Duodenal mucosa (tissue), 2 donors: ENCODE results near the gene AP2B1.
"Not testable (repeated sequence)": the region's sequence is repeated elsewhere in the genome, so short reads cannot be mapped to it uniquely, and the experiment has no call there.

ENCODE experiments used
- H3K27ac ChIP-seq: one replicate; pipeline ENCODE4 v1.7.0; 2013; ENCODE audit warnings: low read depth, low read length
- H3K27me3 ChIP-seq, 2 donors: one replicate each; pipeline ENCODE4 v1.7.0; 2013; ENCODE audit warnings: low read length in 2 of 2, control low read depth in 1 of 2; ENCODE audit not compliant: insufficient read depth in 2 of 2, control insufficient read depth in 1 of 2
- H3K36me3 ChIP-seq, 2 donors: one replicate each; pipeline ENCODE4 v1.7.0; 2013; ENCODE audit warnings: low read length in 2 of 2, control low read depth in 1 of 2; ENCODE audit not compliant: insufficient read depth in 2 of 2, control insufficient read depth in 1 of 2
- H3K4me1 ChIP-seq, 2 donors: one replicate each; pipeline ENCODE4 v1.7.0; 2013; ENCODE audit warnings: low read length in 2 of 2, control low read depth in 1 of 2; ENCODE audit not compliant: insufficient read depth in 2 of 2, control insufficient read depth in 1 of 2
- H3K4me3 ChIP-seq, 2 donors: one replicate each; pipeline ENCODE4 v1.7.0; 2013; ENCODE audit warnings: low read length in 2 of 2, low read depth in 1 of 2
- H3K9ac ChIP-seq, 2 donors: one replicate each; pipeline ENCODE4 v1.7.0; 2013; ENCODE audit warnings: low read length in 2 of 2, low read depth in 1 of 2
- H3K9me3 ChIP-seq, 2 donors: one replicate each; pipeline ENCODE4 v1.7.0; 2013; ENCODE audit warnings: low read length in 2 of 2, control low read depth in 1 of 2; ENCODE audit not compliant: control insufficient read depth in 1 of 2

The AP2B1 gene

GRCh38 chr17:35596530-35597233 lies 9.6 kb downstream of the AP2B1 start:
- peaks cover 0 to 4% of the 10 kb centered on the region in 2 donors for H3K4me1 ChIP-seq
- H3K9ac ChIP-seq, result no peak overlapping the region
- H3K36me3 ChIP-seq, result peaks cover 15 to 62% of the 10 kb centered on the region in 2 donors
- H3K4me3 ChIP-seq, result no peak overlapping the region
- no peaks in the 10 kb centered on the region for H3K27me3 ChIP-seq
- H3K9me3 ChIP-seq, result no peaks in the 10 kb centered on the region
- no peak overlapping the region for H3K27ac ChIP-seq

DNA sequence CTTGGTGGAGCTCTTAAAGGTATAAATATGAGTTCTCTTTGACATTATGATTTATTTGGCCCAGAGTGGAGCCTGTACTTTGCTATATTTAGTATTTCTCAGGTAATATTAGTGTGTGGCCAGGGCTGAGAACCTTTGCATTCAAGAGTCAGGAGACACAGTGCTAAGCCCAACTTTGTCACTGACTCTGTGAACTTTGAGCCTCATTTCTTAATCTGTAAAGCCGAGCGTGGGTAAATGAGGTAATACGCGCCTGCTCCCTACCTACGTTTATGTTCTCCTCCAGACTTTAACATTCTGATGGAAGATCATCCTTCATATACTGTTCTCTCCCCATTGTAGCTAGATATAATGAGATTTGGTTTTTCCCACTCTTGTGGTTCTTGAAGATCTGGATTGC lies 10.5 kb downstream of the AP2B1 start:
- H3K4me3 ChIP-seq, result no peak overlapping the region
- no peaks in the 10 kb centered on the region for H3K9me3 ChIP-seq
- H3K36me3 ChIP-seq, result peaks cover 15 to 65% of the 10 kb centered on the region in 2 donors
- no peak overlapping the region for H3K9ac ChIP-seq
- H3K4me1 ChIP-seq, result peaks cover 0 to 4% of the 10 kb centered on the region in 2 donors
- no peak overlapping the region for H3K27ac ChIP-seq
- no peaks in the 10 kb centered on the region for H3K27me3 ChIP-seq

GRCh38 chr17:35603674-35604073 lies 16.6 kb downstream of the AP2B1 start:
- Histone ChIP-seq H3K27me3 (no peaks in the 10 kb centered on the region), H3K4me3 (no peak overlapping the region), H3K36me3 (peaks cover 20 to 51% of the 10 kb centered on the region in 2 donors), H3K9me3 (no peaks in the 10 kb centered on the region), H3K9ac (no peak overlapping the region), H3K4me1 (no peaks in the 10 kb centered on the region), H3K27ac (no peak overlapping the region)

DNA sequence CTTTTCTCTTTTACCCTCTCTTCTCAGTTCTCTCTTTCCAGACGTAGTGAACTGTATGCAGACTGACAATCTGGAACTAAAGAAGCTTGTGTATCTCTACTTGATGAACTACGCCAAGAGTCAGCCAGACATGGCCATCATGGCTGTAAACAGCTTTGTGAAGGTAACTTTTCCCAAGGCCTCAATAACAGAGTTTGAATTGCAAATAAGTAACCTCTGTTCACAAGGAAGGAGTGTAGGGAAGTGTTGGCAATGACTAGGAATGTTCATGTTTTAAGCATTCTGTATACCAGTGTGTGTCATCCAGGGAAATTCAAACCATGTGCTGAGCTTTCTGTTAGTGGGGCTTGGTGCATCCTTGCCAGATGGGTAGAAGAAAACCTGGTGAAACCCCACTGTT lies 18.6 kb downstream of the AP2B1 start:
- H3K9me3 ChIP-seq, result no peaks in the 10 kb centered on the region
- no peak overlapping the region for H3K9ac ChIP-seq
- no peak overlapping the region for H3K27ac ChIP-seq
- H3K4me1 ChIP-seq, result no peaks in the 10 kb centered on the region
- peaks cover 18 to 55% of the 10 kb centered on the region in 2 donors for H3K36me3 ChIP-seq
- H3K27me3 ChIP-seq, result no peaks in the 10 kb centered on the region
- no peak overlapping the region for H3K4me3 ChIP-seq

GRCh38 chr17:35607239-35607847 lies 20.2 kb downstream of the AP2B1 start:
- H3K27ac ChIP-seq, result no peak overlapping the region
- H3K9ac ChIP-seq, result no peak overlapping the region
- H3K9me3 ChIP-seq, result no peaks in the 10 kb centered on the region
- H3K27me3 ChIP-seq, result no peaks in the 10 kb centered on the region
- no peaks in the 10 kb centered on the region for H3K4me1 ChIP-seq
- H3K4me3 ChIP-seq, result no peak overlapping the region
- H3K36me3 ChIP-seq, result peaks cover 22 to 56% of the 10 kb centered on the region in 2 donors

GRCh38 chr17:35609831-35610230 lies 22.7 kb downstream of the AP2B1 start:
- Histone ChIP-seq H3K27me3 (no peaks in the 10 kb centered on the region), H3K9me3 (no peaks in the 10 kb centered on the region), H3K36me3 (peaks cover 22 to 54% of the 10 kb centered on the region in 2 donors), H3K27ac (no peak overlapping the region), H3K4me1 (no peaks in the 10 kb centered on the region), H3K4me3 (no peak overlapping the region), H3K9ac (no peak overlapping the region)

- not testable (repeated sequence) for H3K27ac ChIP-seq, H3K27me3 ChIP-seq, H3K9ac ChIP-seq, H3K4me1 ChIP-seq, H3K4me3 ChIP-seq, H3K9me3 ChIP-seq
- H3K36me3 ChIP-seq, result peaks cover 18 to 54% of the 10 kb centered on the region in 2 donors
Observed at GRCh38 chr17:35610746-35611145, 23.6 kb downstream of the AP2B1 start.

DNA sequence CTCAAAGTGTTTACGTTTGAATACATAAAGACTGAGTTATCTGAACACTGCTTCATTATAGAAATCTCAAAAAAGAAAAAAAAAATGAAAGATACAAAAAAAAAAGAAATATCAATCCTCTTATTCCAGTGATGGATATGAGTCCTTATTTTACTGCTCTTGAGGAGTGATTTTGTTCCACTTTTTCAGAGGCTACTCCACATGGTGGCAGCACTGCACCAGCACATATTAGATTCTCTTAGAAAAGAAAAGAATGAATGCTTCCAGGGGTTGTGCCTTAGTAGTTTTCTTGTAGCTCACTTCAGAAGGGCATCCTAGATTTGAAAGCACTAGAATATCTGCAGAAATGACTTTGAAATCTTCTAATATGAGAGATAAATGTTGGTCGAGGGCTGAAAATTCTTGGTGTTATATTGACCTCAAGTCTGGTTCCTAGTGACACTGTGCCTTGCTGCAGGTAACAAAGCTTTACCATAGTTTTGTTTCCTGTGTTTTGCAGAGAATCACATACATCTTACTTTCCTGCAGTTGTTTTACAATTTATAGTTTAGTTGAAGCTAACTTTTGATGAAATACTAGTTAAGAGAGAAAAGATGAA lies 25.9 kb downstream of the AP2B1 start:
- H3K27ac ChIP-seq, result no peak overlapping the region
- no peaks in the 10 kb centered on the region for H3K9me3 ChIP-seq
- no peaks in the 10 kb centered on the region for H3K27me3 ChIP-seq
- H3K36me3 ChIP-seq, result peaks cover 8 to 50% of the 10 kb centered on the region in 2 donors
- H3K4me1 ChIP-seq, result peaks cover 0 to 7% of the 10 kb centered on the region in 2 donors
- H3K4me3 ChIP-seq, result no peak overlapping the region
- H3K9ac ChIP-seq, result no peak overlapping the region

DNA sequence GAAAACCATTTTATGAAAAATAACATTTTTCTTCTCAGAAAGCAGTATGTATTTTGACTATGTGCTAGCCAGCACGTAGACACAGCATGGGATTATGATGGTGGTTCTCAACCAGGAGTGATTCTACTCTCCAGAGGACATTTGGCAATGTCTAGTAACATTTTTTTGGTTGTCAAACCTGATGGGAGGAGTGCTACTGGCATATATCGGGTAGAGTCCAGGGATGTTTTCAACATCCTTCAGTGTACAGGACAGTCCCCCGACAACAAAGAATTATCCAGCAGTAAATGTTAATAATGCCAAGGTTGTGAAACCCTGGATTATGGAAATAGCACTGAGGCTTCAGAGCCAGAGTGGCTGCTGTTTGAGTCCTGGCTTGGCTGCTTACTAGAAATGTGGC lies 27.7 kb downstream of the AP2B1 start:
- H3K9me3 ChIP-seq, result no peaks in the 10 kb centered on the region
- peaks cover 4 to 32% of the 10 kb centered on the region in 2 donors for H3K36me3 ChIP-seq
- H3K27me3 ChIP-seq, result no peaks in the 10 kb centered on the region
- H3K4me1 ChIP-seq, result peaks cover 0 to 16% of the 10 kb centered on the region in 2 donors
- H3K27ac ChIP-seq, result no peak overlapping the region
- no peak overlapping the region for H3K4me3 ChIP-seq
- H3K9ac ChIP-seq, result no peak overlapping the region

DNA sequence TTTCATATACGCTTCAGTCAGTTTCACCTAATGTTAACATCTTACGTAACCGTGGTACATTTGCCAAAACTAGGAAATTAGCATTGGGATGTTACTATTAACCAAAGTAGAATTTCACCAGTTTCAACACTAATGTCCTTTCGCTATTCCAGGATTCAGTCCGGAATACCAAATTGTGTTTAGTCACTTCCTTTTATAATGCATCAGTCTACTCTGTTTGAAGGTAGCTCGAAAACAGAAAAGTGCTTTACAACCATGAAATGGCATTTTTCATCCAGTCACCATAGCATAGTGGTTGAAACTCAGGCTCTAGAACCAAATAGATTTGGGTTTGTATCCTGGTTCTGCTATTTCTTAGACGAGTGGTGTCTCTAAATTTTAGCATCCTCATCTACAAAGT lies 29.4 kb downstream of the AP2B1 start:
- Histone ChIP-seq H3K36me3 (peaks cover 0 to 20% of the 10 kb centered on the region in 2 donors), H3K9me3 (no peaks in the 10 kb centered on the region), H3K27me3 (no peaks in the 10 kb centered on the region), H3K9ac (no peak overlapping the region), H3K4me1 (peaks cover 0 to 16% of the 10 kb centered on the region in 2 donors), H3K27ac (no peak overlapping the region), H3K4me3 (no peak overlapping the region)
